Measurements from ENCODE around the gene OTUD5.

Gene OTUD5

DNA sequence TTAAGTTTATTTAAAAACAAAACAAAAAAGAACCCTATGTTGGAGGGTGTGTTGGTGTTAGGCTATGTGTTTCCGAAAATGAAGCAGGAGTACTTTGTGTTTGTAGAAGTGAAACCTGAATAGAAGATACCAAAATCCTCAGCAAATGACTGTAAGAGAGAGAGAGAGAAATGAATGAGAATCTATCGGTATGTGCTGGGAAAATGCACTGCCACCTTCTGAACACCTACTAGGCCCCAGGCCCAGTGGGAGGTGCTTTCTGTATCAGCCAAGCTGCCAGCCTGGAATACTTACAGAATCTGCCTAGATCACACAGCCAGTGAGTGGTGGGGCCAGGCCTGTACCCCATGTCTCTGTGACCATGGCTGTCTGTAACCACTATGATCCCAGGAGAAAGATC is 23.6 kb downstream of the OTUD5 start:
- no peaks in the 10 kb centered on the region for H3K36me3 ChIP-seq (ENCODE audit: control insufficient read depth, insufficient read depth, low read length)
- no peak overlapping the region for H3K27ac ChIP-seq
- H3K4me2 ChIP-seq (ENCODE audit: low read length) = no peak overlapping the region
- H2AFZ ChIP-seq = no peak overlapping the region
- TF ChIP-seq, protein P1, sequence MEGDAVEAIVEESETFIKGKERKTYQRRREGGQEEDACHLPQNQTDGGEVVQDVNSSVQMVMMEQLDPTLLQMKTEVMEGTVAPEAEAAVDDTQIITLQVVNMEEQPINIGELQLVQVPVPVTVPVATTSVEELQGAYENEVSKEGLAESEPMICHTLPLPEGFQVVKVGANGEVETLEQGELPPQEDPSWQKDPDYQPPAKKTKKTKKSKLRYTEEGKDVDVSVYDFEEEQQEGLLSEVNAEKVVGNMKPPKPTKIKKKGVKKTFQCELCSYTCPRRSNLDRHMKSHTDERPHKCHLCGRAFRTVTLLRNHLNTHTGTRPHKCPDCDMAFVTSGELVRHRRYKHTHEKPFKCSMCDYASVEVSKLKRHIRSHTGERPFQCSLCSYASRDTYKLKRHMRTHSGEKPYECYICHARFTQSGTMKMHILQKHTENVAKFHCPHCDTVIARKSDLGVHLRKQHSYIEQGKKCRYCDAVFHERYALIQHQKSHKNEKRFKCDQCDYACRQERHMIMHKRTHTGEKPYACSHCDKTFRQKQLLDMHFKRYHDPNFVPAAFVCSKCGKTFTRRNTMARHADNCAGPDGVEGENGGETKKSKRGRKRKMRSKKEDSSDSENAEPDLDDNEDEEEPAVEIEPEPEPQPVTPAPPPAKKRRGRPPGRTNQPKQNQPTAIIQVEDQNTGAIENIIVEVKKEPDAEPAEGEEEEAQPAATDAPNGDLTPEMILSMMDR (IDR thresholded peaks at IDR 0.05) = no peak
- H3K4me3 ChIP-seq (ENCODE audit: low read depth, low read length) = no peak overlapping the region
- H3K9ac ChIP-seq = no peak overlapping the region
- no peaks in the 10 kb centered on the region for H3K79me2 ChIP-seq
- no peaks in the 10 kb centered on the region for H3K9me3 ChIP-seq (ENCODE audit: control insufficient read depth, low read length)
- H3K27me3 ChIP-seq (ENCODE audit: control insufficient read depth, insufficient read depth, low read length) = no peaks in the 10 kb centered on the region
- no peaks in the 10 kb centered on the region for H3K4me1 ChIP-seq

DNA sequence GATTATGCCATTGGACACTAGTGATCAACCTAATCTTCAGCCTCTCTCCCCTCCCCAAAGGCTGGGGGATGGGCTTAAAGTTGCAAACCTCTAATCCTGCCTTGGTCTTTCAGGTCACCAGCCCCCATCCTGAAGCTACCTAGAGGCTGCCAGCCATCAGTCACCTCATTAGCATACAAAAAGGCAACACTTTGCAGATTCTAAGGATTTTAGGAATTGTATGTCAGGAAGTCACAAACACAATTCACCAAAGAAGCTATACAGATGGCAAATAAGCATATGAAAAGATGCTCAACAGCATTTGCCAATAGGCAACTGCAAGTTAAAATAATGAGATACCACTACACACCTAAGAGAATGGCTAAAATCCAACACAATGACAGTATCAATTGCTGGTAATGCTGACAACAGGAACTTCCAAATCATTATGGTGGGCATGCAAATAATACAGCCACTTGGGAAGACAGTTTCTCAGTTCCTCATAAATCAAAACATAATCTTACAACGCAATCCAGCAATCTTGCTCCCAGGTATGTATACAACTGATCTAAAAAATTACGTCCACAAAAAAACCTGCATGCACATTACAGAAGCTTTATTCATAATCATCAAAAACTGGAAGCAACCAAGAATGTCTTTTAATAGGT is 29.5 kb downstream of the OTUD5 start:
- Histone ChIP-seq H3K4me1 (no peaks in the 10 kb centered on the region), H3K4me3 (ENCODE audit: low read depth, low read length) (no peak overlapping the region), H3K4me2 (ENCODE audit: low read length) (no peak overlapping the region), H2AFZ (no peak overlapping the region), H3K9ac (no peak overlapping the region), H3K9me3 (ENCODE audit: control insufficient read depth, low read length) (no peaks in the 10 kb centered on the region), H3K27me3 (ENCODE audit: control insufficient read depth, insufficient read depth, low read length) (no peaks in the 10 kb centered on the region), H3K27ac (no peak overlapping the region), H3K79me2 (no peaks in the 10 kb centered on the region), H3K36me3 (ENCODE audit: control insufficient read depth, insufficient read depth, low read length) (no peaks in the 10 kb centered on the region)
- TF ChIP-seq, protein P1 (IDR thresholded peaks at IDR 0.05) = no peak

DNA sequence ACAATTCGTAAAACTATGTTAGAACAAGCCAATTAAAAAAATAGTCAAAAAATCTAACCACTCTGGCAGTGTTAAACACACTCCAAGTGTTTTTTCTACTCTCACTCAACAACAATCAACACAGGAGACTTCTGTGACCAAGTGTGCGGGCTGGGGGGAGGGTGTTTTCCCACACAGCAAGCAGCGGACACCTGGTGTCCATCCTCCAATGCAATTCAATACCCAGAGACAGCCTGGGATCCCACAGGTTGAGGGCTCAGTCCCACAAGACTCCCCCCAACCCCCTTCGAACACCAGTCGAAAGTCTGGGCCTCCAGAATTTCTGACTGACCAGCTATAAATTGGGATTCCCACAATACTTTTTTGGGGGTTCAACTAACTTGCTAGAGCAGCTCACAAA is 30.3 kb downstream of the OTUD5 start:
- no peaks in the 10 kb centered on the region for H3K27me3 ChIP-seq (ENCODE audit: control insufficient read depth, insufficient read depth, low read length)
- no peaks in the 10 kb centered on the region for H3K9me3 ChIP-seq (ENCODE audit: control insufficient read depth, low read length)
- H3K79me2 ChIP-seq = no peaks in the 10 kb centered on the region
- no peak overlapping the region for H3K4me2 ChIP-seq (ENCODE audit: low read length)
- H3K27ac ChIP-seq = no peak overlapping the region
- no peak overlapping the region for H2AFZ ChIP-seq
- H3K36me3 ChIP-seq (ENCODE audit: control insufficient read depth, insufficient read depth, low read length) = no peaks in the 10 kb centered on the region
- no peak overlapping the region for H3K9ac ChIP-seq
- TF ChIP-seq, protein P1 (IDR thresholded peaks at IDR 0.05) = no peak
- H3K4me1 ChIP-seq = no peaks in the 10 kb centered on the region
- no peak overlapping the region for H3K4me3 ChIP-seq (ENCODE audit: low read depth, low read length)

DNA sequence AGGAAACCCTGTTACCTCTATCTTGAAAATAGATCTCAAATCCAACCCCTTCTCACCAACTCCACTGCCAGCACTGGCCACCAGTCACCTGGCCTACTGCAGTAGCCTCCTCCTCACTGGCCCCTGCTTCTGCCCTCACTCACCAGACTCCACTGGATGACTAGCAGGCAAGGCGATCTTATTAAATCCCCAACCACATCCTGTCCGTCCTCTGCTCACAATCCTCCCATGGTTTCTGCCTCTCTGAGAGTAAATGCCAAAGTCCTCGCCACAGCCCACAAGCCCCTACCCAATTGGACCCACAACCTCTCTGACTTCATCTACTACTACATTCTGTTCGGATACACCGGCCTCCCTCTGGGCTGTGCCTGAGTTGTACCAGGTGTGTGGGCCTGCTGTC is 33.1 kb downstream of the OTUD5 start:
- Histone ChIP-seq H2AFZ (no peak overlapping the region), H3K9me3 (ENCODE audit: control insufficient read depth, low read length) (no peaks in the 10 kb centered on the region), H3K9ac (no peak overlapping the region), H3K4me2 (ENCODE audit: low read length) (no peak overlapping the region), H3K27ac (no peak overlapping the region), H3K4me3 (ENCODE audit: low read depth, low read length) (no peak overlapping the region), H3K4me1 (peaks cover 3% of the 10 kb centered on the region), H3K27me3 (ENCODE audit: control insufficient read depth, insufficient read depth, low read length) (no peaks in the 10 kb centered on the region), H3K36me3 (ENCODE audit: control insufficient read depth, insufficient read depth, low read length) (no peaks in the 10 kb centered on the region), H3K79me2 (no peaks in the 10 kb centered on the region)
- TF ChIP-seq, protein P1 (IDR thresholded peaks at IDR 0.05) = no peak

DNA sequence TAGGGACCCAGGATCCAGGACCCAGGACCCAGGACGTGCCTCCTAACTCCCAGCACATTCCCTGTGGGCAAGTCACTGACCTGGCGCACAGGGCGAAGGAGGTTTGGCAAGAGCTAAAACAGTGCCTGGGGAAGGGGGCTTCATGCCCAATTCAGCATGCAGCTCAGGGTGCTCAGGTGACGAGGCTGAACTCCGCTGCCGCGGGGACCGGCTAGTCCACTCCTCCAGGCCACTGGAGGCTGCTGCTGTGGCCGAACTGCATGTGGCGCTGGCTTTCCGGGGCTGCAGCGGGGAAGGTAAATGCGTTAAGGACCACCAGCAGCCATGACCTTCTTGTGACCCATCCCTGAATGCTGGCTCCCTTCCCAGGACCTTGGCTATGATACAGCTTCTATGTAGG is 33.6 kb downstream of the OTUD5 start:
- no peaks in the 10 kb centered on the region for H3K36me3 ChIP-seq (ENCODE audit: control insufficient read depth, insufficient read depth, low read length)
- TF ChIP-seq, protein P1 (IDR thresholded peaks at IDR 0.05) = no peak
- H2AFZ ChIP-seq = no peak overlapping the region
- H3K4me2 ChIP-seq (ENCODE audit: low read length) = no peak overlapping the region
- no peaks in the 10 kb centered on the region for H3K9me3 ChIP-seq (ENCODE audit: control insufficient read depth, low read length)
- no peaks in the 10 kb centered on the region for H3K27me3 ChIP-seq (ENCODE audit: control insufficient read depth, insufficient read depth, low read length)
- H3K4me3 ChIP-seq (ENCODE audit: low read depth, low read length) = no peak overlapping the region
- H3K4me1 ChIP-seq = peaks cover 3% of the 10 kb centered on the region
- no peak overlapping the region for H3K27ac ChIP-seq
- H3K79me2 ChIP-seq = no peaks in the 10 kb centered on the region
- no peak overlapping the region for H3K9ac ChIP-seq
